Endothelial cell of umbilical vein (primary cell): ENCODE results near the gene ST8SIA6. TPM values are rescaled to one million over a fixed set of nuclear protein-coding genes. Genes with fewer than 3 reads are reported as not detected.

Experiments
- BruUV-seq: library from RNA; stranded (reverse); fragments of 400-500 nt; replicated peaks from 2 replicates; lab custom pipeline; 2021; lab: Mats Ljungman, UMichigan
- CTCF ChIA-PET: fragments of 300-600, 350-600 bp; sonication (Branson Sonifier 250); formaldehyde crosslinking; loops from one replicate; lab custom pipeline; 2021; ENCODE audit warnings: antibody characterized with exemption, inconsistent platforms; lab: Charles Lee
- POLR2A ChIA-PET: fragments of 300-600, 350-600 bp; sonication (Branson Sonifier 250); formaldehyde crosslinking; loops from one replicate; lab custom pipeline; 2021; ENCODE audit warnings: antibody characterized with exemption, inconsistent platforms; lab: Charles Lee
- DNase-seq: peaks from one replicate; pipeline ENCODE4 v3.0.0-alpha.2; 2011; ENCODE audit warnings: low read depth, low spot score
- FAIRE-seq: peaks from 2 replicates; lab custom pipeline; 2011; peaks lifted over from hg19 to GRCh38; lab: Jason Lieb, UNC
- H2AFZ ChIP-seq: 2 replicates; pipeline ENCODE4 v1.6.0; 2012; ENCODE audit warnings: low read depth, low read length, control low read depth, inconsistent platforms
- H3K27ac ChIP-seq: 2 replicates; pipeline ENCODE4 v1.5.1; 2011; ENCODE audit warnings: low read depth, mild to moderate bottlenecking, control low read depth, low read length, moderate library complexity; ENCODE audit not compliant: insufficient read depth
- H3K27me3 ChIP-seq, 2 experiments: 2 replicates each; pipeline versions ENCODE4 v1.6.0 to v1.6.1; 2011; ENCODE audit warnings: low read length in 2 of 2, mixed read lengths in 1 of 2; ENCODE audit not compliant: control insufficient read depth in 2 of 2, insufficient read depth in 2 of 2
- H3K36me3 ChIP-seq, 2 experiments: 2 replicates in 1 of 2; 3 replicates in 1 of 2; pipeline ENCODE4 v1.5.1; 2011; ENCODE audit warnings: low read length in 2 of 2, mild to moderate bottlenecking in 1 of 2, moderate library complexity in 1 of 2; ENCODE audit not compliant: control insufficient read depth in 2 of 2, insufficient read depth in 2 of 2; ENCODE audit errors: extremely low read depth in 1 of 2
- H3K4me1 ChIP-seq: 3 replicates; pipeline ENCODE4 v1.5.1; 2011; ENCODE audit warnings: mild to moderate bottlenecking, low read length; ENCODE audit not compliant: control insufficient read depth, insufficient read depth; ENCODE audit errors: extremely low read depth
- H3K4me2 ChIP-seq: 2 replicates; pipeline ENCODE4 v1.6.1; 2011; ENCODE audit warnings: low read length, control low read depth, mixed read lengths; ENCODE audit not compliant: insufficient read depth
- H3K4me3 ChIP-seq, 3 experiments: fragments of 200-600 bp in 1 of 3; sonication (generic), shearing (Covaris generic) in 1 of 3; replicated peaks in 1 of 3; 2 replicates each; pipeline ENCODE4 v1.5.1; 2011 to 2016; ENCODE audit warnings: control low read depth in 3 of 3, low read length in 3 of 3, mild to moderate bottlenecking in 2 of 3, inconsistent platforms in 1 of 3, low read depth in 1 of 3, moderate library complexity in 1 of 3; ENCODE audit not compliant: insufficient read depth in 1 of 3
- H3K79me2 ChIP-seq: 2 replicates; pipeline ENCODE4 v1.6.0; 2012; ENCODE audit warnings: low read length, inconsistent platforms; ENCODE audit not compliant: control insufficient read depth, insufficient read depth
- H3K9ac ChIP-seq: replicated peaks from 2 replicates; pipeline ENCODE3; 2011; ENCODE audit warnings: low read length, control low read depth; ENCODE audit not compliant: insufficient read depth; ENCODE audit errors: extremely low read depth
- H3K9me1 ChIP-seq: replicated peaks from 3 replicates; pipeline ENCODE4 v1.6.0; 2011; ENCODE audit warnings: mild to moderate bottlenecking, low read length; ENCODE audit not compliant: control insufficient read depth, insufficient read depth; ENCODE audit errors: extremely low read depth
- H3K9me3 ChIP-seq: replicated peaks from 2 replicates; pipeline ENCODE4 v1.5.1; 2012; ENCODE audit warnings: low read length, inconsistent platforms; ENCODE audit not compliant: control insufficient read depth, insufficient read depth
- H4K20me1 ChIP-seq: replicated peaks from 2 replicates; pipeline ENCODE3; 2011; ENCODE audit warnings: mild to moderate bottlenecking, low read length; ENCODE audit not compliant: control insufficient read depth, insufficient read depth; ENCODE audit errors: extremely low read depth
- EZH2 ChIP-seq: IDR thresholded peaks from 2 replicates; pipeline ENCODE4 v1.6.1; 2012; ENCODE audit warnings: borderline replicate concordance, low read depth, mild to moderate bottlenecking, moderate library complexity, low read length, inconsistent platforms; ENCODE audit not compliant: severe bottlenecking
- FOS ChIP-seq: IDR thresholded peaks from 2 replicates; pipeline ENCODE4 v1.6.1; 2011; ENCODE audit warnings: mild to moderate bottlenecking, low read length, moderate library complexity, borderline replicate concordance; ENCODE audit not compliant: insufficient read depth
- GATA2 ChIP-seq: IDR thresholded peaks from 2 replicates; pipeline ENCODE4 v1.7.0; 2011; ENCODE audit warnings: low read depth, mild to moderate bottlenecking, moderate library complexity, mixed read lengths, low read length; ENCODE audit not compliant: insufficient read length, insufficient read depth
- JUN ChIP-seq: IDR thresholded peaks from 2 replicates; pipeline ENCODE4 v1.6.1; 2011; ENCODE audit warnings: borderline replicate concordance, low read depth; ENCODE audit not compliant: insufficient read length, insufficient read depth
- MYC ChIP-seq: IDR thresholded peaks from one replicate; pipeline ENCODE4 v1.6.1; 2011; ENCODE audit warnings: mild to moderate bottlenecking, low read depth, low read length
- POLR2A ChIP-seq: IDR thresholded peaks from 2 replicates; pipeline ENCODE4 v1.6.1; 2012; ENCODE audit warnings: low read depth, mild to moderate bottlenecking, control low read depth, low read length
- POLR2AphosphoS5 ChIP-seq: IDR thresholded peaks from 2 replicates; pipeline ENCODE4 v1.6.1; 2012; ENCODE audit warnings: low read depth, mild to moderate bottlenecking, control low read depth, low read length, moderate library complexity; ENCODE audit not compliant: insufficient read depth
- dilution Hi-C: fragments of 300-500 bp; cut with MboI; formaldehyde crosslinking; loops from one replicate; pipeline ENCODE4 v1.15.0; 2019; ENCODE audit warnings: low sequenced_read_pairs; ENCODE audit not compliant: extremely low pct_ligation_motif_present
- intact Hi-C: fragments of 100-400 bp; cut with micrococcal nuclease; formaldehyde crosslinking; loops from one replicate; pipeline ENCODE4 v1.10.0; 2022
- polyA plus RNA-seq, 4 experiments: library from polyadenylated mRNA; depleted of rRNA in 3 of 4; stranded (reverse) in 3 of 4; unstranded in 1 of 4; fragments of >200 nt; gene quantifications; 2 replicates each; pipeline versions ENCODE4 v1.2.1 to v1.2.3, GENCODE V29; 2011 to 2012; ENCODE audit warnings: missing spikeins in 1 of 4
- total RNA-seq: library from RNA; stranded (reverse); gene quantifications from 2 replicates; pipeline ENCODE4 v1.2.3, GENCODE V29; 2021
- TF ChIP-seq, protein P1 (sequence below), 2 donors: IDR thresholded peaks; 1 replicate in 1 of 2; 2 replicates in 1 of 2; pipeline ENCODE4 v1.5.1; 2011; ENCODE audit warnings: low read length in 2 of 2, mild to moderate bottlenecking in 2 of 2, moderate library complexity in 2 of 2, control low read depth in 1 of 2, inconsistent platforms in 1 of 2, low read depth in 1 of 2; ENCODE audit not compliant: insufficient read depth in 1 of 2; ENCODE audit errors: extremely low read depth in 1 of 2
- TF ChIP-seq, protein P2 (sequence below): IDR thresholded peaks from 2 replicates; pipeline ENCODE4 v1.6.1; 2011; ENCODE audit not compliant: insufficient read depth, insufficient read length

Gene ST8SIA6
- total and polyA plus RNA-seq, 2 donors (not counting 3 experiments of a cell fraction or from before 2014, with no cell fraction given), result 0.40 to 0.51 TPM

DNA sequence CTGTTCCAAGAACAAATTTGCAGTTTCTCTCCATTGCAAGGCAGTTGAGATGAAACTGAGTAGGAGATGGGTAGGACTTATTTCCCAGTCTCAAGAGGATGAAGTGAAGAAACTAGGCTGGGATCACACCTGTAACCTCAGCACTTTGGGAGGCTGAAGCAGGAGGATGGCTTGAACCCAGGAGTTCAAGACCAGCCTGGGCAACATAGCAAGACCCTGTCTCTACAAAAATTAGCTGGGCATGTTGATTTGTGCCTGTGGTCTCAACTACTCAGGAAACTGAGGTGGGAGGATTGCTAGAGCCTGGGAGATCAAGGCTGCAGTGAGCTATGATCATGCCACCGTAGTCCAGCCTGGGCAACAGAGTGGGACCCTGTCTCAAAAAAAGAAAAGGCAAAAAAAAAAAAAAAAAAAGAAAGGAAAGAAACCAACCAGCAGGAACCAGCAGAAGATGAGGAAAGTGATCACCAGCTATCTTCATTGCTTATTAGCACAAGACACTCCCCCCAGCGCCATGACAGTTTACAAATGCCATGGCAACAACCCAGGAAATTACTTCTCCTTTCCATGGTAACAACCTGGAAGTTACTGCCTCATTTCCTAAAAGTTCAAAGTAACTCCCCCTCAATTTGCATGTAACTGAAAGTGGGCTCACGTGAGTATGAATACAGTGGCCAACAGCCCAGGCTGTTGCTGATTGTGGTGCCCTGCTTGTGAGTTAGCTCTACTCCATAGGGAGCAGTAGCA is 18.3 kb upstream of the ST8SIA6 start:
- H3K27me3 ChIP-seq, result no peaks in the 10 kb centered on the region
- no peak for DNase-seq
- H3K4me1 ChIP-seq, result peaks cover 12% of the 10 kb centered on the region
- no peaks in the 10 kb centered on the region for H3K36me3 ChIP-seq
- no peaks in the 10 kb centered on the region for H4K20me1 ChIP-seq
- intact Hi-C loops, result no loop called here
- no TSS peak for BruUV-seq
- no peak overlapping the region for H3K27ac ChIP-seq
- H3K4me3 ChIP-seq, result no peak overlapping the region
- H2AFZ ChIP-seq, result no peak overlapping the region
- CTCF ChIA-PET, result interaction anchor here (0.7 to 2.6 kb wide), 2 partner anchors 34 to 64 kb away, joined by 3 to 15 read pairs; no protein-coding TSS in a partner anchor
- dilution Hi-C loops, result no loop called here
- no peak for TF ChIP-seq FOS
- TF ChIP-seq, protein P1, sequence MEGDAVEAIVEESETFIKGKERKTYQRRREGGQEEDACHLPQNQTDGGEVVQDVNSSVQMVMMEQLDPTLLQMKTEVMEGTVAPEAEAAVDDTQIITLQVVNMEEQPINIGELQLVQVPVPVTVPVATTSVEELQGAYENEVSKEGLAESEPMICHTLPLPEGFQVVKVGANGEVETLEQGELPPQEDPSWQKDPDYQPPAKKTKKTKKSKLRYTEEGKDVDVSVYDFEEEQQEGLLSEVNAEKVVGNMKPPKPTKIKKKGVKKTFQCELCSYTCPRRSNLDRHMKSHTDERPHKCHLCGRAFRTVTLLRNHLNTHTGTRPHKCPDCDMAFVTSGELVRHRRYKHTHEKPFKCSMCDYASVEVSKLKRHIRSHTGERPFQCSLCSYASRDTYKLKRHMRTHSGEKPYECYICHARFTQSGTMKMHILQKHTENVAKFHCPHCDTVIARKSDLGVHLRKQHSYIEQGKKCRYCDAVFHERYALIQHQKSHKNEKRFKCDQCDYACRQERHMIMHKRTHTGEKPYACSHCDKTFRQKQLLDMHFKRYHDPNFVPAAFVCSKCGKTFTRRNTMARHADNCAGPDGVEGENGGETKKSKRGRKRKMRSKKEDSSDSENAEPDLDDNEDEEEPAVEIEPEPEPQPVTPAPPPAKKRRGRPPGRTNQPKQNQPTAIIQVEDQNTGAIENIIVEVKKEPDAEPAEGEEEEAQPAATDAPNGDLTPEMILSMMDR (IDR thresholded peaks at IDR 0.05; ENCODE audit: extremely low read depth in 1 of 2, insufficient read depth in 1 of 2, low read depth in 1 of 2, low read length in 2 of 2), result no peak
- TF ChIP-seq POLR2A, result no peak
- no peak for TF ChIP-seq EZH2
- TF ChIP-seq, protein P2, sequence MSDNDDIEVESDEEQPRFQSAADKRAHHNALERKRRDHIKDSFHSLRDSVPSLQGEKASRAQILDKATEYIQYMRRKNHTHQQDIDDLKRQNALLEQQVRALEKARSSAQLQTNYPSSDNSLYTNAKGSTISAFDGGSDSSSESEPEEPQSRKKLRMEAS, result no peak
- no peak for TF ChIP-seq JUN
- TF ChIP-seq MYC, result no peak
- TF ChIP-seq POLR2AphosphoS5, result no peak
- TF ChIP-seq GATA2, result no peak
- POLR2A ChIA-PET, result no interaction called here
- no peaks in the 10 kb centered on the region for H3K9me3 ChIP-seq
- H3K4me2 ChIP-seq, result no peak overlapping the region
- FAIRE-seq, result no peak
- no peak overlapping the region for H3K9ac ChIP-seq
- no peaks in the 10 kb centered on the region for H3K9me1 ChIP-seq
- no peaks in the 10 kb centered on the region for H3K79me2 ChIP-seq
